Measurements from ENCODE around the gene AK9.

Gene AK9

GRCh38 chr6:109454496-109455436, 236.2 kb downstream of the AK9 start:
- peak overlapping the region; percentile 92 for H3K4me3 ChIP-seq (ENCODE audit: low read length)
- no peak for TF ChIP-seq CTCF (conservative IDR thresholded peaks at IDR 0.05; ENCODE audit: low read length)
- DNase-seq (ENCODE audit: low read depth) = no peak

- peak; percentile 66 for DNase-seq (ENCODE audit: low read depth)
- peak overlapping the region; percentile 92 for H3K4me3 ChIP-seq (ENCODE audit: low read length)
- no peak for TF ChIP-seq CTCF (conservative IDR thresholded peaks at IDR 0.05; ENCODE audit: low read length)
Measured at GRCh38 chr6:109453594-109454495, 237.2 kb downstream of the AK9 start.

- no peak overlapping the region for H3K4me3 ChIP-seq (ENCODE audit: low read length)
- DNase-seq (ENCODE audit: low read depth) = no peak
- no peak for TF ChIP-seq CTCF (conservative IDR thresholded peaks at IDR 0.05; ENCODE audit: low read length)
Measured at GRCh38 chr6:109453156-109453555, 237.8 kb downstream of the AK9 start.

GRCh38 chr6:109452181-109452580, 238.8 kb downstream of the AK9 start:
- TF ChIP-seq CTCF (conservative IDR thresholded peaks at IDR 0.05; ENCODE audit: low read length) = no peak
- DNase-seq (ENCODE audit: low read depth) = no peak
- H3K4me3 ChIP-seq (ENCODE audit: low read length) = no peak overlapping the region

- no peak for DNase-seq (ENCODE audit: low read depth)
- H3K4me3 ChIP-seq (ENCODE audit: low read length) = no peak overlapping the region
- TF ChIP-seq CTCF (conservative IDR thresholded peaks at IDR 0.05; ENCODE audit: low read length) = no peak
Measured at GRCh38 chr6:109451376-109451775, 239.6 kb downstream of the AK9 start.

- H3K4me3 ChIP-seq (ENCODE audit: low read length) = no peak overlapping the region
- no peak for DNase-seq (ENCODE audit: low read depth)
- TF ChIP-seq CTCF (conservative IDR thresholded peaks at IDR 0.05; ENCODE audit: low read length) = no peak
Measured at GRCh38 chr6:109450801-109451200, 240.2 kb downstream of the AK9 start.
